Stomach (tissue), 4 donors: Measurements from ENCODE around the gene FBXW11.

Experiments
- CTCF ChIP-seq, 7 experiments: fragments of 450-650 bp in 4 of 7; fragments of 200-600 bp in 3 of 7; sonication (generic) in 3 of 7; IDR thresholded peaks; one replicate each; pipeline ENCODE4 v1.5.1; 2016 to 2019; ENCODE audit warnings: antibody characterized with exemption in 7 of 7, control low read depth in 2 of 7, mild to moderate bottlenecking in 1 of 7
- EP300 ChIP-seq: sonication (generic); formaldehyde crosslinking; IDR thresholded peaks from one replicate; pipeline ENCODE4 v1.6.1; 2017; ENCODE audit warnings: antibody characterized with exemption
- POLR2A ChIP-seq, 4 donors: fragments of 450-650 bp; IDR thresholded peaks; one replicate each; pipeline ENCODE4 v1.6.1; 2016; ENCODE audit warnings: antibody characterized with exemption in 4 of 4, control low read depth in 2 of 4, mild to moderate bottlenecking in 1 of 4, moderate library complexity in 1 of 4
- POLR2AphosphoS5 ChIP-seq, 3 donors: sonication (generic); formaldehyde crosslinking; IDR thresholded peaks; one replicate each; pipeline ENCODE4 v1.6.1; 2016; ENCODE audit warnings: antibody characterized with exemption in 3 of 3

DNA sequence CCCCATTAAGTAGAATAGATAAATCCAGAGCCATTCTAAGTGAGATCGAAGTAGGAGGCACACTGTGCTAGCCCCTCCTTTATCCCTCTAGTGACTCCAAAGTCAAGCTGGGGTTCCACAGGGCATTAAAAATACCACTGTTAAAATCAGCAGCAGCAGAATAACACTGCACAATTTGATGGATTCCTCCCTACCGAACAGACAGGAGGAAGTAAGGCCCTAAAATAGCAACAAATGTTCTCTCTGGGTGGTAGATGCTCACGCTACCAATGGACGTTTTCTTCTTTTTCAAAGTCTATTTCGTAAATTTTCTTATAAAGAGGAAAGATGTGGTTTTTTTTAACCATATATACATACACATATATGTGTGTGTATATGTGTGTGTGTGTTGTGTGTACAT lies 54.4 kb downstream of the FBXW11 start:
- TF ChIP-seq CTCF (IDR thresholded peaks at IDR 0.05), result no peak
- no peak for TF ChIP-seq POLR2AphosphoS5 (IDR thresholded peaks at IDR 0.05)
- no peak for TF ChIP-seq POLR2A (IDR thresholded peaks at IDR 0.05)
- TF ChIP-seq EP300, result no peak
